Hepatocyte (in vitro differentiated cells): ENCODE measurements around the gene FBXO11. TPM values are rescaled to one million over a fixed set of nuclear protein-coding genes. Genes with fewer than 3 reads are reported as not detected.

Experiments
- DNase-seq: peaks from one replicate; pipeline ENCODE4 v3.0.0-alpha.2; 2016; ENCODE audit warnings: low spot score
- H2AFZ ChIP-seq: fragments of 200-600 bp; sonication (generic); 2 replicates; pipeline ENCODE4 v1.6.0; 2016; ENCODE audit warnings: antibody characterized with exemption, mild to moderate bottlenecking
- H3K27ac ChIP-seq: fragments of 200-600 bp; sonication (generic); 2 replicates; pipeline ENCODE4 v1.5.1; 2016; ENCODE audit warnings: mild to moderate bottlenecking
- H3K27me3 ChIP-seq: fragments of 200-600 bp; sonication (generic); 2 replicates; pipeline ENCODE4 v1.6.1; 2016
- H3K36me3 ChIP-seq: fragments of 200-600 bp; sonication (generic); replicated peaks from 2 replicates; pipeline ENCODE4 v1.5.1; 2016; ENCODE audit warnings: low read depth; ENCODE audit not compliant: insufficient read depth
- H3K4me1 ChIP-seq: fragments of 200-600 bp; sonication (generic); 2 replicates; pipeline ENCODE4 v1.5.1; 2016; ENCODE audit warnings: mild to moderate bottlenecking, moderate library complexity; ENCODE audit not compliant: insufficient read depth
- H3K4me2 ChIP-seq: fragments of 200-600 bp; sonication (generic); 2 replicates; pipeline ENCODE4 v1.6.0; 2016
- H3K4me3 ChIP-seq: fragments of 200-600 bp; sonication (generic); 2 replicates; pipeline ENCODE4 v1.5.1; 2016; ENCODE audit warnings: mild to moderate bottlenecking
- H3K79me2 ChIP-seq: fragments of 200-600 bp; sonication (generic); 2 replicates; pipeline ENCODE4 v1.6.0; 2017; ENCODE audit warnings: mild to moderate bottlenecking
- H3K9me2 ChIP-seq: fragments of 200-600 bp; sonication (generic); replicated peaks from 2 replicates; pipeline ENCODE4 v1.6.0; 2017; ENCODE audit warnings: mild to moderate bottlenecking; ENCODE audit not compliant: insufficient read depth
- H3K9me3 ChIP-seq: fragments of 200-600 bp; sonication (generic); 2 replicates; pipeline ENCODE4 v1.5.1; 2016; ENCODE audit warnings: low read depth, mild to moderate bottlenecking
- H4K20me1 ChIP-seq: fragments of 200-600 bp; sonication (generic); 2 replicates; pipeline ENCODE4 v1.6.0; 2016; ENCODE audit warnings: mild to moderate bottlenecking; ENCODE audit not compliant: insufficient read depth, poor library complexity, severe bottlenecking
- CTCF ChIP-seq: fragments of 200-600 bp; sonication (generic); IDR thresholded peaks from 2 replicates; pipeline ENCODE4 v1.5.1; 2016; ENCODE audit warnings: antibody characterized with exemption, mild to moderate bottlenecking; ENCODE audit not compliant: poor library complexity
- EZH2 ChIP-seq: fragments of 200-600 bp; sonication (generic); IDR thresholded peaks from 2 replicates; pipeline ENCODE4 v1.6.1; 2016; ENCODE audit warnings: antibody characterized with exemption, mild to moderate bottlenecking, borderline replicate concordance
- EZH2phosphoT487 ChIP-seq: fragments of 200-600 bp; sonication (generic); IDR thresholded peaks from one replicate; pipeline ENCODE4 v1.6.1; 2018; ENCODE audit warnings: antibody characterized with exemption, mild to moderate bottlenecking, low read depth, moderate library complexity; ENCODE audit not compliant: unreplicated experiment, severe bottlenecking
- WGBS: methylation state at CpG from one replicate; pipeline ENCODE4 v1.1.6; 2016; ENCODE audit warnings: low lambda C conversion rate; ENCODE audit errors: missing lambda C conversion rate; 5-methylcytosine and 5-hydroxymethylcytosine counted together
- polyA plus RNA-seq: library from polyadenylated mRNA; unstranded; fragments of >200 nt; fragmentation: Nextera tagmentation; extraction: Ambion mirVana; gene quantifications from 2 replicates; pipeline ENCODE4 v1.2.1, GENCODE V29; 2016
- total RNA-seq: library from RNA; depleted of rRNA; stranded (reverse); fragments of >200 nt; gene quantifications from 2 replicates; pipeline ENCODE4 v1.2.3, GENCODE V29; 2014

FBXO11 gene
- total and polyA plus RNA-seq, 2 experiments from 2014 or later = 22.4 to 63.9 TPM

DNA sequence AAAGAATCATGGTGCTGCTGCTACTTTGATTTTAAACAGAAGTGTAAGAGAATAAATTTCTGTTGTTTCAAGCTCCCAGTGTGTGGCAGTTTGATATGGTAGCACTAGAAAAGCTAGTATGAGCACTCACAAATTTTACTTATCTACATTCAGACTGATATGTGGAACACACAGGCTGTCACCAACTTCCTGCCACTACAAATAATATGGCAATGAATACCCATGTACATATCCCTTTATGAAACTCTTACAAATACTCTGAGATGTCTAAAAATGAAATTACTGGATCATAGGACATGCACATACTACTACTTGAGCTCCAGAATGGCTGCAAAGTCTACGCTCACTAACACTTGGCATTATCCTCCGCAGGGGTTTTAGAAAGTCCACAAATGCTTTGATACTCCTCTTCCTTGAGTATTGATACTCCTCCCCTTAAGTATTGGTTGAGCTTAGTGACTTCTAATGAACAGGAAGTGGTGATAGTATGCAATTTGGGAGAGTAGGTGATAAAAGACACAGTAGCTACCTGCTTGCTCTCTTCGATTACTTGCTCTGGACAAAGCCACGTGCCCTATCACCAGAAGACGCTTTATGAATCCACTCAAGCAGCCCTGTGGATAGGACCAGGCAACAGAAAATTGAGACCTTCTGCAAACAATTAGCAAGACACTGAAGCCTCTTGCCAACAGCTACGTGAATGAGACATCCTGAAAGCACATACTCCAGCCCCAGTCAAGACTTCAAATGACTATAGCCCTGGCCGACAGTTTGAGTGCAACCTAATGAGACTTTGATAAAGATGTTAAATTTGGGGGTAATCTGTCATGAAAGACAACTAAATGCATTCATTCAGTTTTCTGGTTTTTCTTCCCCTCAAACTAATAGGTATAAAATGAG is 35.4 kb downstream of the FBXO11 start:
- Histone ChIP-seq H3K4me2 (no peak overlapping the region), H4K20me1 (peaks cover 98% of the 10 kb centered on the region), H3K4me3 (no peak overlapping the region), H3K27ac (no peak overlapping the region), H3K79me2 (peaks cover 100% of the 10 kb centered on the region), H3K9me2 (no peaks in the 10 kb centered on the region), H3K27me3 (no peaks in the 10 kb centered on the region), H3K4me1 (no peaks in the 10 kb centered on the region), H3K36me3 (no peaks in the 10 kb centered on the region), H2AFZ (no peak overlapping the region), H3K9me3 (no peaks in the 10 kb centered on the region)
- TF ChIP-seq EZH2 (no peak), CTCF (no peak), EZH2phosphoT487 (no peak)
- no peak for DNase-seq
- 73% methylated on average over 7 of the region's 7 CpGs for WGBS

DNA sequence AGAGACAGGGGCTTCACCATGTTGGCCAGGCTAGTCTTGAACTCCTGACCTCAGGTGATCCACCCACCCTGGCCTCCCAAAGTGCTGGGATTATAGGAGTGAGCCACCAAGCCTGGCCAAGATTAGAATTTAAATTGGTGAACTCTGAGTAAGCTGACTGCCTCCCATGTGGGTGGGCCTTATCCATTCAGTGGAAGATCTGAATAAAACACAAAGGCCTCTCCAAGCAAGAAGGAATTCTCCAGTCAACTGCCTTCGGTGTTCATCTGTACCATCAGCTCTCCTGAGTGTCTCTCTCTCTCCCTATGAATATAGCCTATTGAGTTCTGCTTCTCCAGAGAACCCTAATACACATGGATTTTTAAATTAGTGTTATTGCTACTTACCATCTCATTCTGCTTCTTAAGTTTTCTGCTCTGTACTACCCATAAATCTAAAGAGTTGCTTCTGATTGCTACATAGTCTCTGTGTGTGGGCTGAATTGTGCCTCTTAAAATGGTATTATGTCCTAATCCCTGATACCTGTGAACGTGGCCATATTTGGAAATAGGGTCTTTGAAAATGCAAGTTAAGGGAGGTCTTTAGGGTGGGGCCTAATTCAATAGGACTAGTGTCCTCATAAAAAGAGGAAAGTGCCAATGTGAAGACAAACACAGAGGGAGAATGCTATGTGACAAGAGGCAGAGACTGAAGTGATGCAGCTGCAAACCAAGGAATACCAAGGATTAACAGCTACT is 36.3 kb downstream of the FBXO11 start:
- Histone ChIP-seq H3K9me3 (no peaks in the 10 kb centered on the region), H2AFZ (no peak overlapping the region), H3K9me2 (no peaks in the 10 kb centered on the region), H4K20me1 (peaks cover 100% of the 10 kb centered on the region), H3K4me3 (no peak overlapping the region), H3K79me2 (peaks cover 100% of the 10 kb centered on the region), H3K4me1 (no peaks in the 10 kb centered on the region), H3K27me3 (no peaks in the 10 kb centered on the region), H3K4me2 (no peak overlapping the region), H3K36me3 (no peaks in the 10 kb centered on the region), H3K27ac (no peak overlapping the region)
- no peak for DNase-seq
- no peak for TF ChIP-seq CTCF
- no peak for TF ChIP-seq EZH2phosphoT487
- no peak for TF ChIP-seq EZH2
- WGBS = 60% methylated on average over 2 of the region's 2 CpGs

GRCh38 chr2:47868611-47869352 is 37.5 kb downstream of the FBXO11 start:
- H3K79me2 ChIP-seq = peaks cover 100% of the 10 kb centered on the region
- H3K9me3 ChIP-seq = no peaks in the 10 kb centered on the region
- no peaks in the 10 kb centered on the region for H3K9me2 ChIP-seq
- H3K4me1 ChIP-seq = no peaks in the 10 kb centered on the region
- H3K4me2 ChIP-seq = no peak overlapping the region
- no peak overlapping the region for H3K4me3 ChIP-seq
- no peak overlapping the region for H3K27ac ChIP-seq
- no peaks in the 10 kb centered on the region for H3K27me3 ChIP-seq
- no peak for TF ChIP-seq EZH2phosphoT487
- TF ChIP-seq CTCF = no peak
- TF ChIP-seq EZH2 = no peak
- H3K36me3 ChIP-seq = no peaks in the 10 kb centered on the region
- no peak for DNase-seq
- no peak overlapping the region for H2AFZ ChIP-seq
- WGBS = 96% methylated on average over 7 of the region's 7 CpGs
- H4K20me1 ChIP-seq = peaks cover 99% of the 10 kb centered on the region
